ENCODE results near the gene LAIR1.

Gene LAIR1

DNA sequence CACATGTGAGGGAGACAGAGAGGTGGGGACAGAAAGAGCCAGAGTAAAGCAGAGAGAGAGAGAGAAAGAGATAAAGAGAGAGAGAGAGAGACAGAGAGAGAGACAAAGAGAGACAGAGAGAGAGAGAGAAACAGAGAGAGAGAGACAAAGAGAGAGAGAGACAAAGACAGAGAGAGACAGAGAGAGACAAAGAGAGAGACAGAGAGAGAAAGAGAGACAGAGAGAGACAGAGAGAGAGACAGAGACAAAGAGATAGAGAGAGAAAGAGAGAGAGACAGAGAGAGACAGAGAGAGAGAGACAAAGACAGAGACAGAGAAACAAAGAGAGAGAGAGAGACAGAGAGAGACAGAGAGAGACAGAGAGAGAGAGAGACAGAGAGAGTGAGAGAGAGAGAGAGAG is 46.3 kb upstream of the LAIR1 start:
- no peak overlapping the region for H3K4me3 ChIP-seq (replicated peaks; ENCODE audit: insufficient read depth, low read length)
- TF ChIP-seq POLR2AphosphoS5 (IDR thresholded peaks at IDR 0.05; ENCODE audit: low read depth) (no peak), GABPA (IDR thresholded peaks at IDR 0.05; ENCODE audit: low read depth) (no peak), SPI1 (IDR thresholded peaks at IDR 0.05; ENCODE audit: borderline replicate concordance, low read depth) (no peak)
- TF ChIP-seq, protein P1, sequence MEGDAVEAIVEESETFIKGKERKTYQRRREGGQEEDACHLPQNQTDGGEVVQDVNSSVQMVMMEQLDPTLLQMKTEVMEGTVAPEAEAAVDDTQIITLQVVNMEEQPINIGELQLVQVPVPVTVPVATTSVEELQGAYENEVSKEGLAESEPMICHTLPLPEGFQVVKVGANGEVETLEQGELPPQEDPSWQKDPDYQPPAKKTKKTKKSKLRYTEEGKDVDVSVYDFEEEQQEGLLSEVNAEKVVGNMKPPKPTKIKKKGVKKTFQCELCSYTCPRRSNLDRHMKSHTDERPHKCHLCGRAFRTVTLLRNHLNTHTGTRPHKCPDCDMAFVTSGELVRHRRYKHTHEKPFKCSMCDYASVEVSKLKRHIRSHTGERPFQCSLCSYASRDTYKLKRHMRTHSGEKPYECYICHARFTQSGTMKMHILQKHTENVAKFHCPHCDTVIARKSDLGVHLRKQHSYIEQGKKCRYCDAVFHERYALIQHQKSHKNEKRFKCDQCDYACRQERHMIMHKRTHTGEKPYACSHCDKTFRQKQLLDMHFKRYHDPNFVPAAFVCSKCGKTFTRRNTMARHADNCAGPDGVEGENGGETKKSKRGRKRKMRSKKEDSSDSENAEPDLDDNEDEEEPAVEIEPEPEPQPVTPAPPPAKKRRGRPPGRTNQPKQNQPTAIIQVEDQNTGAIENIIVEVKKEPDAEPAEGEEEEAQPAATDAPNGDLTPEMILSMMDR (IDR thresholded peaks at IDR 0.05; ENCODE audit: insufficient read depth, low read length), result no peak
- TF ChIP-seq, protein P2, sequence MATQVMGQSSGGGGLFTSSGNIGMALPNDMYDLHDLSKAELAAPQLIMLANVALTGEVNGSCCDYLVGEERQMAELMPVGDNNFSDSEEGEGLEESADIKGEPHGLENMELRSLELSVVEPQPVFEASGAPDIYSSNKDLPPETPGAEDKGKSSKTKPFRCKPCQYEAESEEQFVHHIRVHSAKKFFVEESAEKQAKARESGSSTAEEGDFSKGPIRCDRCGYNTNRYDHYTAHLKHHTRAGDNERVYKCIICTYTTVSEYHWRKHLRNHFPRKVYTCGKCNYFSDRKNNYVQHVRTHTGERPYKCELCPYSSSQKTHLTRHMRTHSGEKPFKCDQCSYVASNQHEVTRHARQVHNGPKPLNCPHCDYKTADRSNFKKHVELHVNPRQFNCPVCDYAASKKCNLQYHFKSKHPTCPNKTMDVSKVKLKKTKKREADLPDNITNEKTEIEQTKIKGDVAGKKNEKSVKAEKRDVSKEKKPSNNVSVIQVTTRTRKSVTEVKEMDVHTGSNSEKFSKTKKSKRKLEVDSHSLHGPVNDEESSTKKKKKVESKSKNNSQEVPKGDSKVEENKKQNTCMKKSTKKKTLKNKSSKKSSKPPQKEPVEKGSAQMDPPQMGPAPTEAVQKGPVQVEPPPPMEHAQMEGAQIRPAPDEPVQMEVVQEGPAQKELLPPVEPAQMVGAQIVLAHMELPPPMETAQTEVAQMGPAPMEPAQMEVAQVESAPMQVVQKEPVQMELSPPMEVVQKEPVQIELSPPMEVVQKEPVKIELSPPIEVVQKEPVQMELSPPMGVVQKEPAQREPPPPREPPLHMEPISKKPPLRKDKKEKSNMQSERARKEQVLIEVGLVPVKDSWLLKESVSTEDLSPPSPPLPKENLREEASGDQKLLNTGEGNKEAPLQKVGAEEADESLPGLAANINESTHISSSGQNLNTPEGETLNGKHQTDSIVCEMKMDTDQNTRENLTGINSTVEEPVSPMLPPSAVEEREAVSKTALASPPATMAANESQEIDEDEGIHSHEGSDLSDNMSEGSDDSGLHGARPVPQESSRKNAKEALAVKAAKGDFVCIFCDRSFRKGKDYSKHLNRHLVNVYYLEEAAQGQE (IDR thresholded peaks at IDR 0.05; ENCODE audit: insufficient replicate concordance, low read depth), result no peak
- no peak overlapping the region for H3K27ac ChIP-seq (replicated peaks)
- no peak for DNase-seq (ENCODE audit: low read depth in 1 of 2, low spot score in 1 of 2)
- peaks cover 14% of the 10 kb centered on the region for H3K27me3 ChIP-seq (ENCODE audit: insufficient read depth, poor library complexity, severe bottlenecking)

DNA sequence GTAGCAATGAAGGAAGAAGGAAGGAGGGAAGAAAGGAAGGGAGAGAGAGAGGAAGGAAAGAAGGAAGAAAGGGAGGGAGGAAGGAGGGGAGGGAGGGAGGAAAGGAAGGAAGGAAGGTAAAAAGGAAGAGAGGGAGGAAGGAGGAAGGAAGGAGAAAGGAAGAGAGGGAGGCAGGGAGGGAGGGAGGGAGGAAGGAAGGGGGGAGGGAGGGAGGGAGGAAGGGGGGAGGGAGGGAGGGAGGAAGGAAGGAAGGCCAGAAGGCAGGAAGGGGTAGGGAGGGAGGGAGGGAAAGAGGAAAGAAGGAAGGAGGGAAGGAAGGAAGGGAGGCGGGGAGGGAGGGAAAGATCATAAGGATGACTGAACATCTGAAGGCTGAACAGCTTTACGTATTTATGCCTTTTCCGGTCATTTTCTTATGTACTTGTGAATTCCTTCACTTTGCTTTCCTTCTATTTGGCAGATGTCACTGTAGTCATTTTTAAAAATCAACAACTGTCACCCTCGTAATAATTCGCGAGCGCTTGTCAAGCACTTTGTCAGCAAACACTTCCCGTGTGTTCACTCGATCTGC is 43.8 kb upstream of the LAIR1 start:
- no peaks in the 10 kb centered on the region for H3K27me3 ChIP-seq (ENCODE audit: insufficient read depth, poor library complexity, severe bottlenecking)
- TF ChIP-seq POLR2AphosphoS5 (IDR thresholded peaks at IDR 0.05; ENCODE audit: low read depth) (no peak), GABPA (IDR thresholded peaks at IDR 0.05; ENCODE audit: low read depth) (no peak), SPI1 (IDR thresholded peaks at IDR 0.05; ENCODE audit: borderline replicate concordance, low read depth) (no peak)
- TF ChIP-seq, protein P2 (IDR thresholded peaks at IDR 0.05; ENCODE audit: insufficient replicate concordance, low read depth), result no peak
- TF ChIP-seq, protein P1 (IDR thresholded peaks at IDR 0.05; ENCODE audit: insufficient read depth, low read length), result no peak
- no peak for DNase-seq (ENCODE audit: low read depth in 1 of 2, low spot score in 1 of 2)

DNA sequence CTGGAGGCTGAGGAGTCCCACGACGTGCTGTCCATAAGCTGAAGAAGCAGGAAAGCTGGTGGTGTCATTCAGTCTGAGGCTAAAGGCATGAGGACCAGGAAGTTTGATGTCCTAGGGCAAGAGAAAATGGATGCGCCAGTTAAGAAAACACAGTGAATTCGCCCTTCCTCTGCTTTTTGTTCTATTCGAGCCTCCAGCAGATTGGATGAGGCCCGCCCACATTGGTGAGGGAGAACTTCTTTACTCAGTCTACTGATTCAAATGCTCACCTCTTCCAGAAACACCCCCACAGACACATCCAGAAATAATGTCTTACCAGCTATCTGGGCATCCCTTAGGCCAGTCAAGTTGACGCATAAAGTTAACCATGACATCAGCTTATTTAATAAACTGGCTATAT is 43.0 kb upstream of the LAIR1 start:
- DNase-seq (ENCODE audit: low read depth in 1 of 2, low spot score in 1 of 2), result no peak
- no peak for TF ChIP-seq GABPA (IDR thresholded peaks at IDR 0.05; ENCODE audit: low read depth)
- TF ChIP-seq, protein P2 (IDR thresholded peaks at IDR 0.05; ENCODE audit: insufficient replicate concordance, low read depth), result no peak
- no peak for TF ChIP-seq SPI1 (IDR thresholded peaks at IDR 0.05; ENCODE audit: borderline replicate concordance, low read depth)
- TF ChIP-seq, protein P1 (IDR thresholded peaks at IDR 0.05; ENCODE audit: insufficient read depth, low read length), result no peak
- TF ChIP-seq POLR2AphosphoS5 (IDR thresholded peaks at IDR 0.05; ENCODE audit: low read depth), result no peak
- no peak overlapping the region for H3K27ac ChIP-seq (replicated peaks)
- H3K27me3 ChIP-seq (ENCODE audit: insufficient read depth, poor library complexity, severe bottlenecking), result no peaks in the 10 kb centered on the region
- no peak overlapping the region for H3K4me3 ChIP-seq (replicated peaks; ENCODE audit: insufficient read depth, low read length)

More for the DNA sequence above, 43.8 kb upstream of the LAIR1 start:
- Histone ChIP-seq H3K27ac (replicated peaks) (no peak overlapping the region), H3K4me3 (replicated peaks; ENCODE audit: insufficient read depth, low read length) (no peak overlapping the region)

Data from HL-60 (cell line).